Activated naive CD4-positive, alpha-beta T cell treated with anti-CD3 and anti-CD28 coated beads, Interleukin-2, amount 50 U/mL, for 16 hours (primary cell): ENCODE measurements around the gene TARM1.
A peak's percentile ranks its signal among the peaks of the same experiment; 100 is the strongest.
"Not testable (repeated sequence)": the region's sequence is repeated elsewhere in the genome, so short reads cannot be mapped to it uniquely, and the experiment has no call there.

Experiments used
- DNase-seq: peaks from one replicate; pipeline ENCODE4 v3.0.0-alpha.2; 2020

TARM1 gene

DNA sequence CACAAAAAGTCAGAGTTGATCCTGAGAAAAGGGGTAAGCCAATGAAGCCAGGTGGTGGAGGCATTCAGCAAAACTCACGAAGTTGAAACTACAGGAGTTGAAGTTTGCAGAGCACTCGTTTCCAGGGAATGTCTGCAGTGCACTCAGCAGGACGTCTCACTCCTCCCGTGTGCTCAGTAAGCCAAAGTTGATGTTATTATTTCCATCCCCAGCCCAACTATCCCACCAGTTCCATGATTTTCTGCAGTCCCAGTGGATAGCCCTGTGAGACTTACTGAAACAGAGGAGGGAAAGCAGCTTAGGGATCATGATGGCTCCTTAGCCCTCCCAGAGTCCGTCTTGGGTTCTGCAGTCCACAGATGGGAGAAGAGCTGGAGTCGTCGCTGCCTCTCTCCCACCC lies at the start of gene TARM1:
TSS of gene TARM1 (minus strand) at position 334 of the 400 bp plus-strand sequence. CDS start at position 309, 25 bp downstream.
- no peak for DNase-seq

- no peak for DNase-seq
Observed at GRCh38 chr19:54129617-54129996, 48.4 kb upstream of the TARM1 start.

DNA sequence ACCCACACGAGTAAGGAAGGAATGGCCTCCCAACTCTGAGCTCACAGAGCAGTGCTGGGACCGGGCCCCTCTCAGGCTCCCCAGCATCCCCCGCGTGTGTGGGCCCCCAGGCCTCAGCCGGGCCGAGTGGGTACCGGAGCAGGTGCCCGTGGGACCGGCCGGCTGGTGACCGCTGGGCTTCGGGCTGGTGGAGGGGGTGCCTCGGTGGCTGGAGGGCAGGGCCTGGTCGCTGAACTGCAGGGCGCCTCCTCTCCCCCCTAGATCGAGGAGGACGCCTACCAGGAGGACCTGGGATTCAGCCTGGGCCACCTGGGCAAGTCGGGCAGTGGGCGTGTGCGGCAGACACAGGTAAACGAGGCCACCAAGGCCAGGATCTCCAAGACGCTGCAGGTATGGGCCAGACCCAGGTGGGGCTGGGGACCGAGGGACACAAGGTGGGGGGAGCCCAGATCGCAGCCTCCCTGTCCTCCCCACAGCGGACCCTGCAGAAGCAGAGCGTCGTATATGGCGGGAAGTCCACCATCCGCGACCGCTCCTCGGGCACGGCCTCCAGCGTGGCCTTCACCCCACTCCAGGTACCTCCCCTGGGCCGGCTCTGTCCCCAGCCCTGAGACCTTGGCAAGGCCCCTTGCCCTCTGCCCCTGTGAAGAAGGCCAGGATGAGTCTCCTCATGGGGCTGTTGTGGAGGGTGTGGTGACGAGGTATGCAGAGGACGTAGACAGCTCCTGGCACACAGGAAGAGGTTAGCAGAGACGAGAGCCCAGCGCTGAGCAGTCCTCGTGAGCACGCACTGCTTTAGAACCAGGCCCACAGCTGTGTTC lies 47.8 kb upstream of the TARM1 start:
- DNase-seq = no peak

DNA sequence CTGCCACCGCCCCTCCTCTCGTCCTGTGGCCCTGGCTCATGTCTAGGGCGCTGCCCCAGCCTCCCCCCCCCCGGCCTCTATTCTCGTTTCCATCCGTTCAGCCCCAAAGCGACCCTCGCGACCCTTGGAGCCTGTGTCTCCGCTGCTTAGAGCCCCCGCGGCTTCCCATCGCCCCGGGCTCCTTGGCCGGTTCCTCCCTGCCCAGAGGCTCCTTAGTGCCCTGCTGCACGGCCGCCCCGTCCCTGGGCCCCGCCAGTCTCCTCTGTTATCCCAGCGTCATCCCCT lies 47.2 kb upstream of the TARM1 start:
- no peak for DNase-seq

GRCh38 chr19:54127688-54128440 lies 46.7 kb upstream of the TARM1 start:
- no peak for DNase-seq

GRCh38 chr19:54125713-54126112 lies 44.5 kb upstream of the TARM1 start:
- DNase-seq = no peak

DNA sequence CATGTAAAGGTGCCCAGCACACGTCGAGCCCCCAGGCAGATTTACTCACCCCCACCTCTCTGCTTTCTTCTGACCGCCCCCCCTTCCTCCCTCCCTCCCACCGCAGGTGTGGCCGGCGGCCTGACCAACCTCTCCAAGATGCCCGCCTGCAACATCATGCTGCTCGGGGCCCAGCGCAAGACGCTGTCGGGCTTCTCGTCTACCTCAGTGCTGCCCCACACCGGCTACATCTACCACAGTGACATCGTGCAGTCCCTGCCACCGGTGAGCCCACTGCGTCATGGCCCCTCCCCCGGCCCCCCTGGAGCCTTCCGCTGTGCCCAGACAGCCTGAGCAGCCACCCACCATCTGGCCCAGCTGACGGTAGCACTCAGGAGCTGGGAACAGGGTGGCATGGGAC lies 43.2 kb upstream of the TARM1 start:
- no peak for DNase-seq

DNA sequence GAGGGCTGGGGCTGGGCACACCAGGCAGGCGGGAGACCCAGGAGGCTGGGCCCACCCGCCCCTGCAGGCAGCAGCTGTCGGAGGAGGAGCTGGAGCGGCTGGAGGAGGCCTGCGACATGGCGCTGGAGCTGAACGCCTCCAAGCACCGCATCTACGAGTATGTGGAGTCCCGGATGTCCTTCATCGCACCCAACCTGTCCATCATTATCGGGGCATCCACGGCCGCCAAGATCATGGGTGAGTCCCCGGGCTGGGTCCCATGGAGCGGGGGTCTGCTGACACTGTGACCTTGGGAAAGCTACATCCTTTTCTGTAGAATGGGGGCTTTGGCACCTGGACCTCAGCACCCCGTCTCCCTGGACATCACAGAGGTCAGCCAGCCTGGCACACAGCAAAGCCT lies 42.5 kb upstream of the TARM1 start:
- DNase-seq = no peak

GRCh38 chr19:54121259-54121658 lies 40.1 kb upstream of the TARM1 start:
- no peak for DNase-seq

DNA sequence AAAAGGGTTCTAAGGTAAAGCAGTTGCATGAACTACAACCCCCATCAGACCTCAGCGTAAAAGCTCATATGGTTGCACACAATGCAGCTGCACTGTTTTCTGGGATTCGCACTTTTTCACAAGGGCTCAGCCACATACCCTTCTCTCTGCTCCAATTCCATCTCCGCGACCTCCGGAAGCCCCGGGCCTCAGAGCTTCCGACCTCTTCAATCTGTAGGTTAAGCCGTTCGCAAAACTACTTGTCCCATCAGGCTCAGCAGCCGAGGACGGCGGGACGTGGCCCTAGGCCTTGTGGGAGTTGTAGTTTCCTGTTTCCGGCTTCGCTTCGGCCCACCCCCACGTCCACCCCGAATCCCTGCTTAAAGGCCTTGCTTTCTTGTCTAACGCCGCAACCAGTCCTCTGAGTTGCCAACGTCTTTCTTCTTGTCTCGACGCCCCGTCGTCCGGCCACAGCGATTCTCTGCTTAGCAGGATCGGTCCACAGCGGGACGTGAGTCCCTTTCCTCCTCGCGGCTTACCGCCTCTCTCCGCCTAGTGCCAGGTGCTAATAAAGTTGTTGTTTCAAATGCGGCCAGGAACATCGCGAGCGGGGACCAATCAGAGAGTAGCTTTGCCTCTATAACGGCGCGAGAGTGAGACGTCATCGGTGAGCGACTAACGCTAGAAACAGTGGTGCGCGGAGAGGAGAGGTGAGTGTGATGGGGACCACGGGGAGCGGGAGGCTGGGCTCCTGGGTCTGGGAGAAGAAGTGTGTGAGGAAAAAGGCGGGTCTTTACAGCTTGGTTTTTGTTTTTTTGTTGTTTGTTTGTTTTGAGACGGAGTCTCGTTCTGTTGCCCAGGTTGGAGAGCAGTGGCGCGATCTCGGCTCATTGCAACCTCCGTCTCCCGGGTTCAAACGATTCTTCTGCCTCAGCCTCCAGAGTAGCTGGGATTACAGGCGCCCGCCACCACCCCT lies 34.2 kb upstream of the TARM1 start, which contains the start of the genes PRPF31 and TFPT:
TSS of gene PRPF31 (plus strand) at position 646 of the 955 bp plus-strand sequence. CDS start 2,525 bp downstream, outside the sequence.
TSS of gene TFPT (minus strand) at position 549 of the 955 bp plus-strand sequence. CDS start at position 161, 388 bp downstream.
- DNase-seq = peak; percentile 95

- peak; percentile 33 for DNase-seq
Observed at GRCh38 chr19:54114340-54115108, 33.4 kb upstream of the TARM1 start.

GRCh38 chr19:54109651-54110050 lies 28.5 kb upstream of the TARM1 start:
- DNase-seq = no peak

DNA sequence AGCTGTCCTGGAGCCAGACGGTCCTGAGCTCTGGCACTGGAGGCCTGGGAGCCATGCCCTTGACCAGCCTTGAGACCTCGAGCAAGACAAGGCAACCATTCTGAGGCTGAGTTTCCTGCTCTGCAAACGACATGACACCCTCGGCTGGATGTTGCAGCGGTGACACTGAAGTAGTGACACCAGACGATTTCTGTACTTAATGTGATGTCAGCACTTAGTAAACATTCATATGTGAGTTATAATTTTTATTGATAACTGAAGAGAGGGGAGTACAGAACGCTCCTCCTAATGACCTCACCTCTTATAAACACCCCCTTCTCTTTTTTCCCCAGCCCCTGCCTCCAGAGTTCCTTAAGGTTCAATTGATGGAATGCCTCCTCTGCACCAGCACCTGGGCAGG lies 27.3 kb upstream of the TARM1 start:
- DNase-seq = no peak

- DNase-seq = no peak
Observed at GRCh38 chr19:54107876-54108490, 26.8 kb upstream of the TARM1 start.

GRCh38 chr19:54106716-54107115 lies 25.6 kb upstream of the TARM1 start:
- DNase-seq = no peak

GRCh38 chr19:54105796-54106195 lies 24.6 kb upstream of the TARM1 start:
- DNase-seq = no peak

DNA sequence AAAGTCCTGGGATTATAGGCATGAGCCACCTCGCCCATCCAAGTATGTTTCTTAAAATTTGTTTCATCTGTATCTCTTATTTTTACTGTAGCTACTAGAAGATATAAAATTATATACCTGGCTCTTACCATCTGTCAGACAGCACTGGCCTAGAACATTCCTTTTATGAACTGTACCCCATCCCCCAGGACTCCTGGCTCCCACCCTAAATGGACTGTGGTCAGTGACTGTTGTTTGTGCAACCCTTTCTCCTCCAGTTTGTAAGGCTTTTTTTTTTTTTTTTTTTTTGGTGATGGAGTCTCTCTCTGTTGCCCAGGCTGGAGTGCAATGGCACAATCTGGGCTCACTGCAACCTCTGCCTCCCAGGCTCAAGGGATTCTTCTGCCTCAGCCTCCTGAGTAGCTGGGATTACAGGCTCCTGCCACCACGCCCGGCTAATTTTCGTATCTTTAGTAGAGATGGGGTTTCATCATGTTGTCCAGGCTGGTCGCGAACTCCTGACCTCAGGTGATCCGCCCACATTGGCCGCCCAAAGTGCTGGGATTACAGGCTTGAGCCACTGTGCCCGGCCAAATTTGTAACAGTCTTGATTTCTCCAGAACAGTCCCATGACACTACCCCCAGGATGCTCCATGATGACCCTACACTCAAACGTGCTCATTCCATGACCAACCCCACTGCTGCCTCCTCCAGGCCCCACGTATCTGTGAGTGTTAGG lies 24.0 kb upstream of the TARM1 start:
- no peak for DNase-seq

GRCh38 chr19:54102421-54103169 lies 21.4 kb upstream of the TARM1 start, which contains the start of gene NDUFA3:
Gene NDUFA3 (plus strand): TSS chr19:54102855. CDS start chr19:54102879, 24 bp downstream.
- DNase-seq = peak; percentile 97

DNA sequence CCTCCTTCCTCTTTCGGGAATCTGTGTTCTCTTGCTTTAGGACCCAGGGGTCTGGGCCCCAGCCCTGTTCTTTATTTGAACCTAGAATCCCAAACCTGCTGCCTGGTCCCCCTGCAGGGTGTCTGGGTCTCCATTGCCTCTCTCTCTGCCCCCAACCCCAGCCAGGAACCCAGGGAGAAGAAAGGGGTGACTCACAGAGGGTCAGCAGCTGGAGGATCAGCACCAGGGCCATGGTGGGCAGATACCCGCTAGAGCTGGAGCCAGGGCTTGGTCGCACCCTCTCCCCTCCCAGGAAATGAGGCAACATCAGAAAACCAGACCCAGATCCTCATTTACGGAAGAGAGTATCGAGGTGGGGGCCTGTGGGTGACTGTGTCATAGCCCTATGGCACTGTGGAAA lies 19.4 kb upstream of the TARM1 start, which contains the start of gene OSCAR:
TSS of gene OSCAR (minus strand) at position 243 of the 400 bp plus-strand sequence. CDS start at position 232, 11 bp downstream.
- no peak for DNase-seq

DNA sequence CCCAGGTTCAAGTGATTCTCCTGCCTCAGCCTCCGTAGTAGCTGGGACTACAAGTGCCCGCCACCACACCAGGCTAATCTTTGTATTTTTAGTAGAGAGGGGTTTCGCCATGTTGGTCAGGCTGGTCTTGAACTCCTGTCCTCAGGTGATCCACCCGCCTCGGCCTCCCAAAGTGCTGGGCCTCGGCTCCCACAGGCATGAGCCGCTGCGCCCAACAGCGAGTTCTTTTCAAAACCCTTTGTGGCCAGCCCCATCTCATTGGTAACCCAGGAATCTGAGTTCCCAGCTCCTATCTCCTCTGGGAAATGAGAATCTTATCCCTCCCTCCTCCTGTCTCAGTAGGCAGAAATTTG lies 18.7 kb upstream of the TARM1 start:
- not testable (repeated sequence) for DNase-seq
